A549 (cell line): ENCODE measurements around the gene PCDHB7.
"Not testable (repeated sequence)": the region's sequence is repeated elsewhere in the genome, so short reads cannot be mapped to it uniquely, and the experiment has no call there.

Experiments
- BHLHE40 ChIP-seq: IDR thresholded peaks from 2 replicates; pipeline ENCODE4 v1.6.1; 2012; ENCODE audit warnings: low read depth, low read length, inconsistent platforms
- CBX2 ChIP-seq: fragments of 200-600 bp; sonication (generic); IDR thresholded peaks from 2 replicates; pipeline ENCODE4 v1.6.1; 2016; ENCODE audit warnings: low read depth, mild to moderate bottlenecking, borderline replicate concordance
- CHD2 ChIP-seq: fragments of 150-350 bp; IDR thresholded peaks from 2 replicates; pipeline ENCODE4 v1.6.1; 2014; ENCODE audit warnings: low read length; ENCODE audit not compliant: partially characterized antibody
- POLR2A ChIP-seq: IDR thresholded peaks from 2 replicates; pipeline ENCODE4 v1.6.1; 2012; ENCODE audit warnings: mild to moderate bottlenecking, low read length
- RAD21 ChIP-seq, 2 experiments: fragments of >200 bp in 1 of 2; sonication (Bioruptor Twin) in 1 of 2; formaldehyde crosslinking in 1 of 2; IDR thresholded peaks in 1 of 2; conservative IDR thresholded peaks in 1 of 2; 2 replicates in 1 of 2; 3 replicates in 1 of 2; pipeline ENCODE4 v1.6.1; 2012 to 2018; ENCODE audit warnings: inconsistent platforms in 1 of 2
- RFX5 ChIP-seq: fragments of 450-650 bp; IDR thresholded peaks from 2 replicates; pipeline ENCODE4 v1.7.1; 2014; ENCODE audit warnings: antibody characterized with exemption, mild to moderate bottlenecking, moderate library complexity
- SMC3 ChIP-seq: fragments of >200 bp; sonication (Bioruptor Twin); formaldehyde crosslinking; IDR thresholded peaks from 3 replicates; pipeline ENCODE4 v1.6.1; 2018; ENCODE audit warnings: inconsistent platforms
- TP53 ChIP-seq: fragments of 250-450 bp; sonication (Bioruptor Pico); IDR thresholded peaks from 2 replicates; pipeline ENCODE4 v1.5.0; 2021; ENCODE audit warnings: mild to moderate bottlenecking, moderate library complexity
- ZSCAN20 ChIP-seq: fragments of 250-450 bp; sonication (Bioruptor Pico); IDR thresholded peaks from 2 replicates; pipeline ENCODE4 v1.8.0; 2022; ENCODE audit warnings: mild to moderate bottlenecking, moderate library complexity
- TF ChIP-seq, protein P1 (sequence below): fragments of >200 bp; sonication (Bioruptor Twin); formaldehyde crosslinking; IDR thresholded peaks from 3 replicates; pipeline ENCODE4 v1.5.1; 2016
- TF ChIP-seq, protein P2 (sequence below): fragments of 450-650 bp; IDR thresholded peaks from 2 replicates; pipeline ENCODE4 v1.6.1; 2014; ENCODE audit warnings: antibody characterized with exemption

DNA sequence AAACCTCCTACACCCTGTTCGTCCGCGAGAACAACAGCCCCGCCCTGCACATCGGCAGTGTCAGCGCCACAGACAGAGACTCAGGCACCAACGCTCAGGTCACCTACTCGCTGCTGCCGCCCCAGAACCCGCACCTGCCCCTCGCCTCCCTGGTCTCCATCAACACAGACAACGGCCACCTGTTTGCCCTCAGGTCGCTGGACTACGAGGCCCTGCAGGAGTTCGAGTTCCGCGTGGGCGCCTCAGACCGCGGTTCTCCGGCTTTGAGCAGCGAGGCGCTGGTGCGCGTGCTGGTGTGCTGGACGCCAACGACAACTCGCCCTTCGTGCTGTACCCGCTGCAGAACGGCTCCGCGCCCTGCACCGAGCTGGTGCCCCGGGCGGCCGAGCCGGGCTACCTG, 15.1 kb upstream of the PCDHB7 start:
- TF ChIP-seq, protein P1, sequence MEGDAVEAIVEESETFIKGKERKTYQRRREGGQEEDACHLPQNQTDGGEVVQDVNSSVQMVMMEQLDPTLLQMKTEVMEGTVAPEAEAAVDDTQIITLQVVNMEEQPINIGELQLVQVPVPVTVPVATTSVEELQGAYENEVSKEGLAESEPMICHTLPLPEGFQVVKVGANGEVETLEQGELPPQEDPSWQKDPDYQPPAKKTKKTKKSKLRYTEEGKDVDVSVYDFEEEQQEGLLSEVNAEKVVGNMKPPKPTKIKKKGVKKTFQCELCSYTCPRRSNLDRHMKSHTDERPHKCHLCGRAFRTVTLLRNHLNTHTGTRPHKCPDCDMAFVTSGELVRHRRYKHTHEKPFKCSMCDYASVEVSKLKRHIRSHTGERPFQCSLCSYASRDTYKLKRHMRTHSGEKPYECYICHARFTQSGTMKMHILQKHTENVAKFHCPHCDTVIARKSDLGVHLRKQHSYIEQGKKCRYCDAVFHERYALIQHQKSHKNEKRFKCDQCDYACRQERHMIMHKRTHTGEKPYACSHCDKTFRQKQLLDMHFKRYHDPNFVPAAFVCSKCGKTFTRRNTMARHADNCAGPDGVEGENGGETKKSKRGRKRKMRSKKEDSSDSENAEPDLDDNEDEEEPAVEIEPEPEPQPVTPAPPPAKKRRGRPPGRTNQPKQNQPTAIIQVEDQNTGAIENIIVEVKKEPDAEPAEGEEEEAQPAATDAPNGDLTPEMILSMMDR: not testable (repeated sequence)
- TF ChIP-seq RAD21 (conservative IDR thresholded peaks at IDR 0.05 in 1 of 2, IDR thresholded peaks at IDR 0.05 in 1 of 2); ZSCAN20; TP53 (CRISPR knock-in tag); RFX5; POLR2A; CBX2; BHLHE40; SMC3; CHD2: not testable (repeated sequence)
- TF ChIP-seq, protein P2, sequence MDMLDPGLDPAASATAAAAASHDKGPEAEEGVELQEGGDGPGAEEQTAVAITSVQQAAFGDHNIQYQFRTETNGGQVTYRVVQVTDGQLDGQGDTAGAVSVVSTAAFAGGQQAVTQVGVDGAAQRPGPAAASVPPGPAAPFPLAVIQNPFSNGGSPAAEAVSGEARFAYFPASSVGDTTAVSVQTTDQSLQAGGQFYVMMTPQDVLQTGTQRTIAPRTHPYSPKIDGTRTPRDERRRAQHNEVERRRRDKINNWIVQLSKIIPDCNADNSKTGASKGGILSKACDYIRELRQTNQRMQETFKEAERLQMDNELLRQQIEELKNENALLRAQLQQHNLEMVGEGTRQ: not testable (repeated sequence)
